Measurements from ENCODE around the gene ASTN2. TPM values are rescaled to one million over a fixed set of nuclear protein-coding genes. Genes with fewer than 3 reads are reported as not detected.
A peak's percentile ranks its signal among the peaks of the same experiment; 100 is the strongest.

The ASTN2 gene
- total RNA-seq, 1 experiment from 2014 or later = 25.2 TPM

DNA sequence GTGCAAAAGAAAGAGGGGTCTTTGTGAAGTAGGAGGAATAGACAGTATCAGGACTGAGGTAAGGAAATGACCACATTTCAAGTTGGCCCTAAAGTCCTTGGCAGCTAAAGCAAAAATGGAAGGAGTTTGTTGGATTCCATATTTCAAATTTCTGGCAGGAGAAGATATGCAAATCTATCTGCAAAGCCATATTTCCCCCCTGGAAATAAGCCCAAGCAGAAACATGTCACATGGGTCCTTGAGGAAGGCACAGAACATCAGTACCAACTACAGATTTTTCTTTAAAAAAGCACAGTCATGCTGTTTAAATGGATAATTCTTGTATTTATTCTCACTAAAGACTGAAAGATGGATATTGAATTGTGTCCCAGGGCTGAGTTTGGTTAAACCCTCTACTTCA lies 404.8 kb downstream of the ASTN2 start:
- no peak for DNase-seq (ENCODE audit: low spot score)
- in situ Hi-C loops (cut with HindIII; ENCODE audit: low sequenced_read_pairs) = no loop called here

DNA sequence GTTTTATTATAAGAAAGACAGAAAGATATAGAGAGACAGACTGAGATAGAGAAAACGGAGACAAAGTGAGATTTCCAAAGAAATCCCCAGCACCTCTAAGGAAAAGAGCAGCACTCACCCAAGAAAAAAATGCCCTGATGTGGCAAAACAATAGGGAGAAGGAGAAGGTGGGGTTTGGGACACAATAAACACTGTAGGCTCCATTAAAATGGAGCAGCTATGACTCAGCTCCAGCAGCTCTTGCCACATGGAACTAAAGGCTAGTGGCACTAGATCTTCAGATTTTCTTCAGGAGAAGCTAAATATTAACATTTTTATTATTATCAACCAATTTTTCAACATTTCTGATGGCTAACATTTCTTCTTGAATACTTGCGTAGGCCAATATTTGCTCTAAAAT lies 406.0 kb downstream of the ASTN2 start:
- in situ Hi-C loops (cut with HindIII; ENCODE audit: low sequenced_read_pairs) = no loop called here
- no peak for DNase-seq (ENCODE audit: low spot score)

GRCh38 chr9:117008461-117008860 lies 406.4 kb downstream of the ASTN2 start:
- DNase-seq (ENCODE audit: low spot score) = no peak
- in situ Hi-C loops (cut with HindIII; ENCODE audit: low sequenced_read_pairs) = no loop called here

- in situ Hi-C loops (cut with HindIII; ENCODE audit: low sequenced_read_pairs) = no loop called here
These were observed 412.2 kb downstream of the ASTN2 start for GRCh38 chr9:117002686-117003085.

DNA sequence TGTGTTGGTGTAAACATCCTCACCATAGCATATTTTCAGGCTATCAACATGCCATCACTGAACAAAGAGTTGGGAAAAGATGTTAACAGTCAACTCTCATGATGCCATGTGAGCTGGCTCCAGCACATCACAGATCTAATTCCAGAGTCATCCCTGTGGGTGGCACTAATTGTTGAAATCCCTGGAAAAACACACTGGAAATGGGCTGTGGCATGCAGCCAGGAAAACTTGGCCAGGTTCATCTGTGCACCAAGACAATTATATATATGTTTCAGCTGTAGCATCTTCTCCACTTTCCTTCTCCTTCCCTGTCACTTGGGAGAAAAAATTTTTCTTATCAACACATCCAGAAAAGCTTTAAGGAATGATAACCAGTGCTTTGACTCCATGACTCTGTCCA lies 414.0 kb downstream of the ASTN2 start:
- in situ Hi-C loops (cut with HindIII; ENCODE audit: low sequenced_read_pairs) = no loop called here
- peak; percentile 70 for DNase-seq (ENCODE audit: low spot score)

More at GRCh38 chr9:117002686-117003085, 412.2 kb downstream of the ASTN2 start:
- DNase-seq (ENCODE audit: low spot score) = peak; percentile 86

GRCh38 chr9:117000196-117000723 lies 414.6 kb downstream of the ASTN2 start:
- DNase-seq (ENCODE audit: low spot score) = no peak
- in situ Hi-C loops (cut with HindIII; ENCODE audit: low sequenced_read_pairs) = no loop called here

GRCh38 chr9:116998305-116998704 lies 416.6 kb downstream of the ASTN2 start:
- in situ Hi-C loops (cut with HindIII; ENCODE audit: low sequenced_read_pairs) = no loop called here
- no peak for DNase-seq (ENCODE audit: low spot score)

DNA sequence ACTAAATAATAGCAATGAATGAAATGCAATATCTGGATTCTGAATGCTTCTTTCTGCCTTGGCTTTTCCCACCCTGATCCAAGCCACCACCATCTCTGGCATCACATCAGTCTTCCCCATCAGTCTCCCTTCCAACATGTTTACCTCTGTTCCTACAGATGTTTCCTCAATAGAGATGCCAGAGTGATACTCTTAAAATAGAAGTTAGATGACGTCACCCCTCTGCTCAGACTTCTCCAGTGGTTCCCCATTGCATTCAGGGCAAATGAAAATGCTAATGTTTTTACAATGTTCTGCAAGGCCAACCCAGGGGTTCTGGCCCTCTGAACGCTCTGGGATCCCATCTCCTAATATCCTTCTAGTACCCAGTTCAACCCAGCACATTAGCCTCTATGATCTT lies 422.0 kb downstream of the ASTN2 start:
- in situ Hi-C loops (cut with HindIII; ENCODE audit: low sequenced_read_pairs) = no loop called here
- DNase-seq (ENCODE audit: low spot score) = no peak

- DNase-seq (ENCODE audit: low spot score) = no peak
- in situ Hi-C loops (cut with HindIII; ENCODE audit: low sequenced_read_pairs) = no loop called here
These were observed 423.8 kb downstream of the ASTN2 start for GRCh38 chr9:116991051-116991450.

GRCh38 chr9:116990592-116990991 lies 424.3 kb downstream of the ASTN2 start:
- DNase-seq (ENCODE audit: low spot score) = no peak
- in situ Hi-C loops (cut with HindIII; ENCODE audit: low sequenced_read_pairs) = no loop called here

- in situ Hi-C loops (cut with HindIII; ENCODE audit: low sequenced_read_pairs) = no loop called here
- no peak for DNase-seq (ENCODE audit: low spot score)
These were observed 427.0 kb downstream of the ASTN2 start for GRCh38 chr9:116987721-116988485.

- peak; percentile 35 for DNase-seq (ENCODE audit: low spot score)
- in situ Hi-C loops (cut with HindIII; ENCODE audit: low sequenced_read_pairs) = no loop called here
These were observed 428.8 kb downstream of the ASTN2 start for GRCh38 chr9:116986015-116986414.

DNA sequence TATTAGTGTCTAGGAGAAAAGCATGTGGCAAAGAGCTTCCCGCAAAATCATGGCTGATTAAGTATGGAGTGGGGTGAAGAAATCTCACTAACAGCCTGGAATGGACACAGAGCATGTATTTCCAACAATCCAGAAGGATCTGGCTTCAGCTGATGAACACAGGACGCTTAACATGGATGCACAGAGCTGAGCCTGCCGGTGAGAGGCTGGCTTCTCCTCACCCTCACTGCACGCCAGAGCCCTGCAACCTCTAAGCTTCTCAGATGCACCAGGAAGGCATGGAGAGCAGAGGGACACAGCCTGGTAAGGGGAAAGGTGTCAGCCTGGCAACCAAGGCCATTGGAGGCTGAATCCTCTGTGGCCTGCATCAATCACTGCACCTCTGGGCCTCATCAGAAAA lies 429.3 kb downstream of the ASTN2 start:
- in situ Hi-C loops (cut with HindIII; ENCODE audit: low sequenced_read_pairs) = no loop called here
- DNase-seq (ENCODE audit: low spot score) = peak; percentile 63

GRCh38 chr9:116984111-116984510 lies 430.7 kb downstream of the ASTN2 start:
- in situ Hi-C loops (cut with HindIII; ENCODE audit: low sequenced_read_pairs) = no loop called here
- no peak for DNase-seq (ENCODE audit: low spot score)

DNA sequence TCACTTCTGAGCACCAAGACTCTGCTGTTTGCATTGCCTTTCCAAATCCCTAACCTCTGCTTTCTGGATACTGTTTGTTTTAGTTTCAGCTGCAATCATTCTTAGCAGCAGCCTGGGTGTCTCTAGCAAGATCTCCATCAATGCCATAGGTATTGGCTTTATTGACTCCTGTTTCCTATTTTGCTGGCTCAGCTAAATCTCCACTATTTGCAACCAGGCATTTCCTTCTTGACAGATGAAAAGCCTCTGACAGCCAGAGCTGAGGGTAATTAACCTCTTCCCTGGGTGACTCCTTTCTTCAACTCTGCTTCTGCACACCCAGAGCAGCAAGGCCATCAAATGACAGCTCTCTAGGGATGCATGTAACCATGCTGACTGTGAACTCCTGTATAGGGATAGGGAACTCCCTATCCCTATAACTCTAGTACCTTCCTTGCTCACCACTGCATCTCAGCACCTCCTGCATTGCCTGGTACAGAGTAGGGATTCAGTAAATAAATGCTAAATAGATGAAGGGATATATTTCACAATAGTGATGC lies 434.2 kb downstream of the ASTN2 start:
- DNase-seq (ENCODE audit: low spot score) = no peak
- in situ Hi-C loops (cut with HindIII; ENCODE audit: low sequenced_read_pairs) = no loop called here

DNA sequence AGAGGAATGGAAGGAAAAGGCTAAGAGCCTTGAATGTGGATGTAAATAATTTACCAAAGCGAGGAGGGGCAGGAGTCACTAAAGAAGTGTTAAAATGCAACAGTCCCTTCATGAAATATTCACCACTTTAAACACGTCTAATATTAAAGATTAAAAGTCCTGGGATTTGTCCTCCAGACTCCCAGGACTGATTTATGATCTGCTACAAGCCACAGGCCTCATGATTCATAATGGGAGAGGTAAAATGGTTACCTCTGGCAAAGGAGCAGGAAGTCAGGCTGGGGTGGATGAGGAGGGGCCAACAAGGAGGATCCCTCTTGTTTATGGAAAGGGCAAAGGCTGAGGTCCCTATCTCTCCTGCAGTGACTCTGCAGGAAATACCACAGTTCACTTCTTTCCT lies 435.4 kb downstream of the ASTN2 start:
- in situ Hi-C loops (cut with HindIII; ENCODE audit: low sequenced_read_pairs) = no loop called here
- no peak for DNase-seq (ENCODE audit: low spot score)

- DNase-seq (ENCODE audit: low spot score) = no peak
- in situ Hi-C loops (cut with HindIII; ENCODE audit: low sequenced_read_pairs) = no loop called here
These were observed 436.7 kb downstream of the ASTN2 start for GRCh38 chr9:116978155-116978554.

GRCh38 chr9:116975126-116975525 lies 439.7 kb downstream of the ASTN2 start:
- in situ Hi-C loops (cut with HindIII; ENCODE audit: low sequenced_read_pairs) = no loop called here

DNA sequence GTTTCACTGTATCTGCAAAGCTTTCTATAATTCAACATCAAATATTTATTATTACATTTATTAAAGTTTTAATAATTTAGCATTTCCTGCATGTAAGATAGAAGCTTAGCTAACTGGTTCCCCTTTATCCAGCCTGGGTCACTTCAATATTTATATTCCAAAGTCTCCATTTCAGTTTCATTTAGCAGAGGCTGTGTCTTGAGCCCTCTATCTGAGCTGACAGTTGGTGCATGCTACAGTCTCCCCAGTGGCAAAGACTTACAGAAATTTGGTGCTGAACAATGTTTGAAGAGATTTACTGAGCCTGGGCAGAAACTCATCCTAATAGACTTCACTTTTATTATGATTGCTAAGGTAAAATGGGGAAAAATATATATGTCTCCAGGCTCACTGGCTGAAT lies 448.7 kb downstream of the ASTN2 start:
- DNase-seq (ENCODE audit: low spot score) = no peak
- in situ Hi-C loops (cut with HindIII; ENCODE audit: low sequenced_read_pairs) = no loop called here

More at GRCh38 chr9:116975126-116975525, 439.7 kb downstream of the ASTN2 start:
- no peak for DNase-seq (ENCODE audit: low spot score)

- DNase-seq (ENCODE audit: low spot score) = no peak
- in situ Hi-C loops (cut with HindIII; ENCODE audit: low sequenced_read_pairs) = no loop called here
These were observed 450.6 kb downstream of the ASTN2 start for GRCh38 chr9:116964258-116964657.

DNA sequence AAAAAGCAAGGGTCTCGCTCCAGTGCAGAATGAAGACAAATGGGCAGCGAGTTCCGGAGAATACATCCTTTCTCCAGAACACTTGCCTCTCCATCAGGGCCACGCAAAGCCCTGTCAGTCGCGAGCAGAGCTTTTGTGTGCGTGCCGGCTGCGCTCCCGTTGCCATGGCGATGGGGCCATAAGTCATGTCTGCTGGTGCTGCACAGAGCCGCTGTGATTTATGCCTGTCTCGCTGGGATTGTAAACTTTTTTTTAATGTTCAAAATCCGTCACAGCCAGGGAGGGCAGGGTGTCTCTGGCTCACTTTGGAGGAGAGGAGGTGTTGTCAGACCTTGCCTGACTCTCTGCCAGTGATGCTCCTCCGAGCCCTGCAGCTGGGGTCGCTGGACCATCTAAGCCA lies 455.0 kb downstream of the ASTN2 start:
- in situ Hi-C loops (cut with HindIII; ENCODE audit: low sequenced_read_pairs) = no loop called here
- DNase-seq (ENCODE audit: low spot score) = peak; percentile 83
